Measurements from ENCODE around the gene CREB3L2. TPM values are rescaled to one million over a fixed set of nuclear protein-coding genes. Genes with fewer than 3 reads are reported as not detected.

CREB3L2 gene
- total RNA-seq, 4 donors from 2014 or later = 10.9 to 24.5 (median 14.1) TPM

DNA sequence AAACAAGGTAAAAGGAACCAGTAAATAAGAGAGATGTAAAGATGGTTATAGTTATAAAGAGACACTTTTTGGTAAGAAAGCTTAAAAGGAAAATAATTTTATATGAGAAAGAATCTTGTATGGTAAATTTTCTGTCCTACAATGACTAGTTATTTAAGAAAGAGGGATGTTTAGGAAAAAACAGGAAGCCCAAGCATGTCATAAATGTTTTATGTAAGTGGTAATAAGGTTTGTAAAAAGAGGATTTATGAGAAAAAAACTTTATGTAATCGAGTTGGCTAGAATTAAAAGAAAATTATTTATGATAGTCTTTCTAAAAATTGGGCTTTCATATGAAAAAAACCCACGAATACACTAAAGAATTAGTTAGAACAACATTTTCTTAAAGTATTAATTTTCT, 34.2 kb upstream of the CREB3L2 start:
- no peak for DNase-seq (ENCODE audit: low spot score in 2 of 2)
- Histone ChIP-seq H3K4me1 (no peaks in the 10 kb centered on the region), H3K36me3 (no peaks in the 10 kb centered on the region), H3K27ac (no peak overlapping the region), H3K9me3 (no peaks in the 10 kb centered on the region), H3K4me3 (no peak overlapping the region), H3K27me3 (peaks cover 6% of the 10 kb centered on the region)
- 63% methylated on average over 2 of the region's 2 CpGs for WGBS
- TF ChIP-seq EP300 (IDR thresholded peaks at IDR 0.05) (no peak), POLR2AphosphoS5 (IDR thresholded peaks at IDR 0.05) (no peak), POLR2A (IDR thresholded peaks at IDR 0.05) (no peak)
- TF ChIP-seq, protein P1, sequence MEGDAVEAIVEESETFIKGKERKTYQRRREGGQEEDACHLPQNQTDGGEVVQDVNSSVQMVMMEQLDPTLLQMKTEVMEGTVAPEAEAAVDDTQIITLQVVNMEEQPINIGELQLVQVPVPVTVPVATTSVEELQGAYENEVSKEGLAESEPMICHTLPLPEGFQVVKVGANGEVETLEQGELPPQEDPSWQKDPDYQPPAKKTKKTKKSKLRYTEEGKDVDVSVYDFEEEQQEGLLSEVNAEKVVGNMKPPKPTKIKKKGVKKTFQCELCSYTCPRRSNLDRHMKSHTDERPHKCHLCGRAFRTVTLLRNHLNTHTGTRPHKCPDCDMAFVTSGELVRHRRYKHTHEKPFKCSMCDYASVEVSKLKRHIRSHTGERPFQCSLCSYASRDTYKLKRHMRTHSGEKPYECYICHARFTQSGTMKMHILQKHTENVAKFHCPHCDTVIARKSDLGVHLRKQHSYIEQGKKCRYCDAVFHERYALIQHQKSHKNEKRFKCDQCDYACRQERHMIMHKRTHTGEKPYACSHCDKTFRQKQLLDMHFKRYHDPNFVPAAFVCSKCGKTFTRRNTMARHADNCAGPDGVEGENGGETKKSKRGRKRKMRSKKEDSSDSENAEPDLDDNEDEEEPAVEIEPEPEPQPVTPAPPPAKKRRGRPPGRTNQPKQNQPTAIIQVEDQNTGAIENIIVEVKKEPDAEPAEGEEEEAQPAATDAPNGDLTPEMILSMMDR (IDR thresholded peaks at IDR 0.05) = no peak

DNA sequence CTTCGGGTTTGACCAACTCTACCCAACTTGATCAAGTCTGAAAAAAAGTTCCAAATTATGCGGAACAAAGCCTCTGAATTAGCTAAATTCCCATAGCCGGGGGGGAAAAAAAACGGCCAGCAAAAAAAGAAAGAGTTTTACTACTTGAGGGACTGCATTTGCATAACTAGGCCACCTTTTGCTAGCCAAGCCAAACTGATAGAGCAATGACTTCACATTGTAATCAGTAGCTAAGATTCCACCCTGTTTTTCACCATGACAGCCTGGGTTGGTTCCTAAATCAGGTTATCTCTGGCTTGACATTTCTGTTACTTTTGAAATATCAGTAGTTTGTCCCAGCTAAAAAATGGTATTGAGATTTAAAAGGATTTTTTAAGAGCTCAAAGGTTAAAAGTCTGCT, 31.4 kb upstream of the CREB3L2 start:
- Histone ChIP-seq H3K9me3 (no peaks in the 10 kb centered on the region), H3K4me1 (peaks cover 6% of the 10 kb centered on the region), H3K27me3 (peaks cover 6% of the 10 kb centered on the region), H3K27ac (no peak overlapping the region), H3K4me3 (no peak overlapping the region), H3K36me3 (no peaks in the 10 kb centered on the region)
- no peak for TF ChIP-seq EP300 (IDR thresholded peaks at IDR 0.05)
- no peak for TF ChIP-seq POLR2A (IDR thresholded peaks at IDR 0.05)
- no peak for TF ChIP-seq POLR2AphosphoS5 (IDR thresholded peaks at IDR 0.05)
- TF ChIP-seq, protein P1 (IDR thresholded peaks at IDR 0.05) = no peak
- DNase-seq (ENCODE audit: low spot score in 2 of 2) = no peak
- 80% methylated on average over 4 of the region's 4 CpGs for WGBS

DNA sequence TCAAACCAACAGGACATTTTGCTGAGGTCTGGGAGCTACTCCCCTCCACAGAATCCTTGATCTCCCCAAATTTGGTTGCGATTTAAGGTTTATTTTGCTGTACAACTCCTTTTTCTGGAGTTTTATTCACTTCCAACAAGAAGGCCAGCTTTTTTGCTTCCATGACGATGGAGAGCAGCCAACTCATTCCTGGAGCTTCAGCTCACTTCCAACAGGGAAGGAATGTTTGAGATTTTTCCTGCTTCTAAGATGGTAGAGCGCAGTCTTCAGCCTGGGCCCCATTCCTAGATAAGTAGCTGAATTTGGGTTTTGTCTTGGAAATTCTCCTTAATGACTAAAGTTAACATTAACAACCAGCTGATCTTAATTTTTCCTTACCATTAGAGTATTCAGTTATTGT, 30.9 kb upstream of the CREB3L2 start:
- no peak overlapping the region for H3K27ac ChIP-seq
- TF ChIP-seq, protein P1 (IDR thresholded peaks at IDR 0.05) = no peak
- TF ChIP-seq POLR2A (IDR thresholded peaks at IDR 0.05) = no peak
- TF ChIP-seq POLR2AphosphoS5 (IDR thresholded peaks at IDR 0.05) = no peak
- no peak for TF ChIP-seq EP300 (IDR thresholded peaks at IDR 0.05)
- no peaks in the 10 kb centered on the region for H3K36me3 ChIP-seq
- peaks cover 7% of the 10 kb centered on the region for H3K27me3 ChIP-seq
- peaks cover 6% of the 10 kb centered on the region for H3K4me1 ChIP-seq
- no peak for DNase-seq (ENCODE audit: low spot score in 2 of 2)
- H3K9me3 ChIP-seq = no peaks in the 10 kb centered on the region
- no peak overlapping the region for H3K4me3 ChIP-seq
- WGBS = 81% methylated on average over 3 of the region's 3 CpGs

DNA sequence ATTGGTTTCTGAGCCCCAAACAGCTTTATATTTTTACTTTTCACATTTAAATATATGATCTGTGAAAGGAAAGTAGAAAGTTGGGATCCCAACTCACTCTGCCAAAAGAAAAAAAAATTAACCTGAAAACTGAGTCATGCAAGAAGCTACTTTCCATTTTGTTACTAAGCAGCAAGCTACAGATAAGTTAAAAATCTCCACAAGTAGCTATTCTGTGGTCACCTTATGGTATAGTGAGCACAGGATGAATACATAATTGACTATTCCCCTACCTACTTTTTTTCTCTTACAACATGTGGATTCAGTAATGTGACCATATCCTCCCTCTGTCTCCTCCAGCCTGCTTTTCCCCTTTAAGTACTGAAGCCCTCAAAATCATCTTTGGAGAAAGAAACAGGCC, 30.3 kb upstream of the CREB3L2 start:
- peaks cover 12% of the 10 kb centered on the region for H3K27me3 ChIP-seq
- no peak for DNase-seq (ENCODE audit: low spot score in 2 of 2)
- no peak overlapping the region for H3K27ac ChIP-seq
- H3K4me3 ChIP-seq = no peak overlapping the region
- peaks cover 6% of the 10 kb centered on the region for H3K4me1 ChIP-seq
- no peaks in the 10 kb centered on the region for H3K9me3 ChIP-seq
- no peak for TF ChIP-seq EP300 (IDR thresholded peaks at IDR 0.05)
- TF ChIP-seq, protein P1 (IDR thresholded peaks at IDR 0.05) = no peak
- no peak for TF ChIP-seq POLR2A (IDR thresholded peaks at IDR 0.05)
- TF ChIP-seq POLR2AphosphoS5 (IDR thresholded peaks at IDR 0.05) = no peak
- H3K36me3 ChIP-seq = no peaks in the 10 kb centered on the region

DNA sequence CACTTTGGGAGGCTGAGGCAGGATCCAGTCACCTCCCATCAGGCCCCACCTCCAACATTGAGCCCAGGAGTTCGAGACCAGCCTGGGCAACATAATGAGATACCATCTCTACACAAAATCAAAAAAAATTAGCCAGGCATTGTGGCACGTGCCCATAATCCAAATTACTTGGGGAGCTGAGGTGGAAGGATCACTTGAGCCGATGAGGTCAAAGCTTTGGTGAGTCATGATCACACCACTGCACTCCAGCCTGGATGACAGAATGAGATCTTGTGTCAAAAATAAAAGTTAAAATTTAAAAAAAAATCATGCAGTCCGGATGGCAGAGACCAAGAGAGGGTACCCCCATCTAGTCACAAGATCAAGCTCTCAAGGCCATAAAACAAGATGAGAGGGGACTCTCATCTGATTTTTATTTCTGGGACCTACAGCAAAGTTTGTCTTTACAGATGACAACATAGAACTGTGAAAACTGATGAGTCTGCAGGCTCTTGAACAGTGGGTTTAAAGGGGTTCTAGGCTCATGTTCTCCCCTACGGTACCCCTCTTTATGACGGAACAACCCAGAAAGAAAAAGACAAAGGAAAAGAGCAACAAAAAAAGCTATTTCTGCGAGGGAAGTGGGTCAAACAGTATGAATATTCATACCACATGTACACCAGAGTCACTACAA, 28.9 kb upstream of the CREB3L2 start:
- Histone ChIP-seq H3K4me3 (no peak overlapping the region), H3K4me1 (peaks cover 6% of the 10 kb centered on the region), H3K27ac (no peak overlapping the region), H3K9me3 (no peaks in the 10 kb centered on the region), H3K36me3 (no peaks in the 10 kb centered on the region), H3K27me3 (peaks cover 12% of the 10 kb centered on the region)
- WGBS = 59% methylated on average over 7 of the region's 7 CpGs
- DNase-seq (ENCODE audit: low spot score in 2 of 2) = no peak
- TF ChIP-seq EP300 (IDR thresholded peaks at IDR 0.05) (no peak), POLR2AphosphoS5 (IDR thresholded peaks at IDR 0.05) (no peak), POLR2A (IDR thresholded peaks at IDR 0.05) (no peak)
- TF ChIP-seq, protein P1 (IDR thresholded peaks at IDR 0.05) = no peak

All from suprapubic skin (tissue), 4 donors.